ENCODE results near the gene BCR.

- TF ChIP-seq CTCF (IDR thresholded peaks at IDR 0.05 in 8 of 11, conservative IDR thresholded peaks at IDR 0.05 in 3 of 11) (no peak), POLR2AphosphoS5 (IDR thresholded peaks at IDR 0.05) (no peak), POLR2A (IDR thresholded peaks at IDR 0.05) (no peak)
Measured at GRCh38 chr22:23175817-23176644, 4.3 kb upstream of the BCR start.
